Measurements from ENCODE around the gene CCDC14. TPM values are rescaled to one million over a fixed set of nuclear protein-coding genes. Genes with fewer than 3 reads are reported as not detected.
A peak's percentile ranks its signal among the peaks of the same experiment; 100 is the strongest.

The CCDC14 gene
- total RNA-seq, 1 experiment from 2014 or later = 62.5 TPM

DNA sequence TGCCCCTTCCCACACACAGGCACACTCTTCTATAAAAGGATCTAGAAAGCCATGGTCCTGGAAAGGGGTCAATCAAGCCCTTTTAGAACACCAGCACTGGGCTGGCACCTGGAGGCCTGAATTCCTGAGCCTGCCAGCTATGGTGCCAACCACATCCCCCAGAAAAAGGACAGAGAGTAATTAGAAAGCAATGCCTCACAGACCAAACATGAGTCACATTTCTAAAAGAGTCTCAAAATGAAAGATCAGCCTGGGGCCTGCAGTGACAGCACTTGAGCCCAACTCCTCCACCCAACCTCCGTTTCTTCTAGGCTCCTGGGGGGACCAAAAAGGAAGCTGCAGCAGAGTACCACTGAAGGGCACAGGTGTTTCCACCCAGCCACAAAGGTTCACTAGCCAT lies 91.0 kb downstream of the CCDC14 start:
- no peak overlapping the region for H2BK120ac ChIP-seq (ENCODE audit: low read depth, low read length, poor library complexity, severe bottlenecking)
- no peak overlapping the region for H2BK20ac ChIP-seq (ENCODE audit: low read depth, low read length, poor library complexity, severe bottlenecking)
- no peak overlapping the region for H3K4ac ChIP-seq (ENCODE audit: low read depth, low read length)
- no peak overlapping the region for H4K91ac ChIP-seq (ENCODE audit: insufficient read length, low read depth, low read length)
- no peak overlapping the region for H3K14ac ChIP-seq (ENCODE audit: insufficient read depth, low read length)
- no peaks in the 10 kb centered on the region for H3K79me1 ChIP-seq (ENCODE audit: insufficient read depth, low read depth, low read length, poor library complexity, severe bottlenecking)
- Mint-ChIP-seq H3K36me3 (ENCODE audit: insufficient read depth in 1 of 3, low read depth in 3 of 3) (peaks cover 0 to 15% (median 0%) of the 10 kb centered on the region in 3 experiments; a peak in 3 of 7 replicates), H3K4me3 (no peak overlapping the region), H3K27ac (peak overlapping the region in 1 of 3 experiments; percentile 34; a peak in 1 of 7 replicates), H3K4me1 (peaks cover 19 to 28% of the 10 kb centered on the region in 2 experiments), H3K9me3 (no peaks in the 10 kb centered on the region), H3K27me3 (ENCODE audit: low read depth) (no peaks in the 10 kb centered on the region)
- no peak for DNase-seq
- no peak overlapping the region for H2AK5ac ChIP-seq (ENCODE audit: insufficient read length, low read length)
- no peaks in the 10 kb centered on the region for H4K20me1 ChIP-seq (ENCODE audit: control insufficient read depth, insufficient read depth, insufficient read length)
- no peak overlapping the region for H3K23ac ChIP-seq (ENCODE audit: insufficient read length, low read depth, low read length)
- H3K27me3 ChIP-seq (ENCODE audit: insufficient read depth, low read length) = no peaks in the 10 kb centered on the region
- no peaks in the 10 kb centered on the region for H3K4me1 ChIP-seq (ENCODE audit: insufficient read depth, low read length)
- no peaks in the 10 kb centered on the region for H3K23me2 ChIP-seq (ENCODE audit: insufficient read length, low read depth, low read length, poor library complexity, severe bottlenecking)
- no peak overlapping the region for H4K5ac ChIP-seq (ENCODE audit: insufficient read length, low read depth, low read length)
- TF ChIP-seq CTCF (conservative IDR thresholded peaks at IDR 0.05) = no peak
- H3K9ac ChIP-seq (ENCODE audit: extremely low read depth, insufficient read length, low read length) = no peak overlapping the region
- no peak overlapping the region for H2BK12ac ChIP-seq (ENCODE audit: insufficient read length, low read depth, low read length)
- no peak overlapping the region for H3K4me2 ChIP-seq (ENCODE audit: insufficient read depth, insufficient read length, low read length)
- no peak overlapping the region for H4K8ac ChIP-seq (replicated peaks; ENCODE audit: insufficient read length, low read depth, low read length)
- no peak overlapping the region for H3K27ac ChIP-seq (ENCODE audit: insufficient read length, low read depth, low read length)
- H3K56ac ChIP-seq (ENCODE audit: insufficient read length, low read depth, low read length) = no peak overlapping the region
- H2BK5ac ChIP-seq (ENCODE audit: insufficient read length, low read length) = no peak overlapping the region
- no peak overlapping the region for H2AFZ ChIP-seq (ENCODE audit: low read length)
- no peak overlapping the region for H2BK15ac ChIP-seq (ENCODE audit: low read depth, low read length)
- no peaks in the 10 kb centered on the region for H3K9me3 ChIP-seq (ENCODE audit: control insufficient read depth, low read depth, low read length)
- H3K79me2 ChIP-seq (ENCODE audit: insufficient read depth, low read length) = no peaks in the 10 kb centered on the region
- no peak overlapping the region for H3T11ph ChIP-seq (ENCODE audit: low read length)
- H3K18ac ChIP-seq (ENCODE audit: insufficient read length, low read depth, low read length) = no peak overlapping the region
- WGBS (ENCODE audit: extremely low coverage, insufficient read length, low lambda C conversion rate) = no CpG with 5 or more reads among the region's 1 CpG

Measured in H9 (cell line).